AG08396 (cell line): ENCODE measurements around the gene KLHL25.

Experiments used
- DNase-seq: peaks from one replicate; pipeline ENCODE4 v3.0.0; 2012; ENCODE audit warnings: low spot score, mixed read lengths

Gene KLHL25

DNA sequence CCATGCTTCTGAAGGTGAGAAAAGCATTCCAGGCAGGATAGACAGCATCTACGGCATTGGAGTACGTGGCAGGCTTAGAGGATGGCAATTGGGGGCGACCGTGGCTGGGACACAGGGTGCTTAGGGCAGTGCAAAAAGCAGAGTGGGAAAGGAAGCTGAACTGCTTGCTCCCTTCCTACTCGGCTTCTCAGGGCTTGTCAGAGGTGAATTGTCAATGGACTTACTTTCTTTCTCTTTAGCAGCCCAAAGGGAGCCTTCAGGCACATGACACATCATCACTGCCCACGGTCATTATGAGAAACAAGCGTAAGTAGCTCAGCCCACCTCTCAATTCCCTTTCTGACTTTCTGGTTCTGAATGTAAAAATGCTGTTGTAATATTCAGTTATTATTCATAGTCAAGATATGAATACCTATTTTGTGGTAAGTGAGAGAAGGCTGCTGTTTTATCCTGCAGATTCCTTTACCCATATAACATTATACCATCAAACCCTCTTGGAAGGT is 84.3 kb downstream of the KLHL25 start:
- DNase-seq: no peak
